Kasumi-1 (cell line): Measurements from ENCODE around the gene UGT3A2.
"Not testable (repeated sequence)": the region's sequence is repeated elsewhere in the genome, so short reads cannot be mapped to it uniquely, and the experiment has no call there.

Experiments
- DNase-seq, 2 experiments: peaks; one replicate each; lab custom pipeline; 2025; lab: John Stamatoyannopoulos, UW

UGT3A2 gene

DNA sequence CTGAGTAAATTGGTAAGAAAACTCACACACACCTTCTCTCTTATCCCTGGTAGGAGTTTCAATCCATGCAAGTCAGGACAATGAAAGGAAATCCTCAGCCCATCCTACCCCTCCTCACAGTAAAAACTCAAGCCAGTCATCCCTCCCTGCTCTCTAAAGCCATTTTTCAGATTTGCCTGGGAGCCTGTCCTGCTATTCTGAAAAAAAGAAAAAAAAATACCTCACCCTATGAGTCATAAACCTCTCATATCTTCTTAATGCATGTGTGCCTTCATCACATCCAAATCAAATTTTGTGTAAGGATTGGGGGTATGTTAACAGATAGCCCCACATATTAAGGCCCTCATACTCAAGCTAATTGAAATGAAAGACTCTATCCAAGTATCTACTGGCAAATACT, 14.1 kb downstream of the UGT3A2 start:
- DNase-seq: no peak

GRCh38 chr5:36049949-36050348, 16.7 kb downstream of the UGT3A2 start:
- no peak for DNase-seq

DNA sequence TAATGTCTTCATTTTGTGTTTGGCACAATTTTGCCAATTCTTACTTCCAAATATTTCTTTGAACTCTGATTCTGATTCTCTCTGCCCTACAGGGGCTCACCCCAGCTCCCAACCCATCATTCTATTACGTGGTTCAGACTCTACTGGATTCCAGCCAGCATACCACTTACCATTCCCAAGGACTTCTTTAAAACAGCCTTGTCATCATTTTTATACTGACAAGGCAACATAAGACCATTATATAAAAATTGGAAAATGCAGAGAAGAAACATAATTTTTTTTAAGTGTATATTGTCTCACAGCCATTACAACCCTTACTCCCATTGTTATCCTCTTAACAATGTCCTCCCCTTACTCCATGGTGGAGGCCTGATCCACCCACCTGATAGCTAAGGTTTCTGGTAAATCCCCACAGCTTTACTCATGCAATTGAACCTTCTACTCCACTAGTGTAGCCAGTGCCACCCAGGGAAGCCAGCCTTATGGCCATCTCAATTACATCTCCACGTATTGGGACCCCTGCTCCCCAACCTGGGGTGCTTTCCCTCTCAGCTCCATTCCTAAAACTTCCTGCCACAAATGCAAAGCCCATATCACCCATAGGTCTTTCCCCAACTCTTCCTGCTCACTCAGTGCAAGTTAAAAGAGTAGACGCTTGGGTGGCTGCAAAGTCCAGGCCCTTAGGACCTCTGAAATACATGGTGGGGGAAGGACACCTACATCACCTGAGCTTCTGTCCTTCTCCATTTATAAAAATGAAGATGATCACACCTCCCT, 19.1 kb downstream of the UGT3A2 start:
- DNase-seq: no peak

GRCh38 chr5:36045895-36046294, 20.8 kb downstream of the UGT3A2 start:
- DNase-seq: no peak

GRCh38 chr5:36041537-36041845, 25.2 kb downstream of the UGT3A2 start:
- no peak for DNase-seq

DNA sequence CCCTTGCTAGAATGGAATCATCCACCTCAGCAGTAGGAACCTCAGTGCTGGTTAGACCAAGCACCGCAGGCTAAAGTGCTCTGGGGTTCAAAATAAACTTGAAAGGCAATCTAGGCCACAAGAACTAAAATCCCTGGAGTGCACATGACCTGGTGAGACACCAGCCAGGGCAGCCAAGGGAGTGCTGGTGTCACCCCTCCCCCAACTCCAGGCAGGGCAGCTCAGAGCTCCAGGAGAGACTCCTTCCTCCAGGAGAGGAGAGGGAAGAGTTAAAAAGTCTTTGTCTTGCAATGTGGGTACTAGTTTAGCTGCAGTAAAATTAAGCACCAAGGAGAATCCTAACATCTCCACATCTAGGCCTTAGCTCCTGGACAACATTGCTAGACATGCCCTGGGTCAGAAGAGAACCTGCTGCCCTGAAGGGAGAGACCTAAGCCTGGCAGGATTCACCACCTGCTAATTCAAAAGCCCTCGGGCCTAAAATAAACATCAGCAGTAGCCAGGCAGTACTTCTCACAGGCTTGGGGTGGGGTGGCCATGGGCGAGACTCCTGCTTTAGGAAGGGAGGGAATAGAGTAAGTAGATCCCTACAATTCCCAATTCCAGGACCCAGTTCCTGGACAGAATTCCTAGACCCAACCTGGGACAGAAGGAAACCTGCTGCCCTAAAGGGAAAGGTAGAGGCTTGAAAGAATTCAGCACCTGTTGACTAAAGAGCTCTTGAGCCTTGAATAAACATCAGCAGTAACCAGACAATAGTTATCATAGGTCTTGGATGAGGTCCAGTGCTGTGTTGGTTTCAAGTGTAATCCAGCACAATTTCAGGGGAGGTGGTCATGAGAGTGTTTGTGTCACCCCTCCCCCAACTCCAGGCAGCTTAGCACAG, 25.8 kb downstream of the UGT3A2 start:
- no peak for DNase-seq

- DNase-seq: no peak
Measured at GRCh38 chr5:36035696-36036095, 31.0 kb downstream of the UGT3A2 start.

- not testable (repeated sequence) for DNase-seq
Measured at GRCh38 chr5:36034536-36035134, 32.0 kb downstream of the UGT3A2 start.

DNA sequence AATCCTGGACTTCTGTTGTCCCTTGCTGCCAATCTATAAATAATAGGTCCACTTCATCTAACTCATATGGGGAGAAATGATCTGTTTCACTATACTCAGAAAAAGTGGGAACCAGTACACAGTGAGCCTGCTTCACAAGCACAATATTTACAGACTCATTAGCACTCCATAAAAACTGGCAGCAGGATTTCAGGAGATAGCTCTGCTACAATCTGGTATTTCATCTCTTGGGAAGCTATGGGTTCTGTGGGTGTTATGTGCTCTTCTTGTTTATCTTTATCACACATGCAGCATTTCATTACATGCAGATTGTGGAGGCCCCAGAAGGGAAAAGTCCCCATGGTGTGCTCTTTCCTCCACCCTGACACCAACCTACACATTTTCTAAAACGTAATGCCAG, 33.2 kb downstream of the UGT3A2 start:
- DNase-seq: no peak

DNA sequence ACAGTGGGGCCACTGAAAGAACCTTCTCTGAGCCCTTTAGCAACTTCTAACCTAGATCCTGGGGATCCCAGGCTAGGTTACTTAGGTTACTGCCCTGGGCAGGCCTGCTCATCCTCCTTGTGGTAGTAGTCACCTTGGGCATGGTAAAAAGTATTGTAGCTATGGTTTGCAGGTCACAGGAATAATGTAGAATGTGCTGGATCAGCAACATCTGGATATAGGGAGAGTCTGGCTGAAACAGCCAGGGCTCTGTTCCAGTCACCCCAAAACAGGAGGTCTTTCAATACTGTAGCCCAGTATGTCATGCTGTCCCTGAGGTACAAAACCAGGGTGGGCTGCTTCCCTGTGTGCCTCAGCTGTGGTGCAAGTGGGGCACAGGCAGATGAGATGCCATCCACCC, 33.6 kb downstream of the UGT3A2 start:
- no peak for DNase-seq

GRCh38 chr5:36031223-36031622, 35.5 kb downstream of the UGT3A2 start:
- no peak for DNase-seq

DNA sequence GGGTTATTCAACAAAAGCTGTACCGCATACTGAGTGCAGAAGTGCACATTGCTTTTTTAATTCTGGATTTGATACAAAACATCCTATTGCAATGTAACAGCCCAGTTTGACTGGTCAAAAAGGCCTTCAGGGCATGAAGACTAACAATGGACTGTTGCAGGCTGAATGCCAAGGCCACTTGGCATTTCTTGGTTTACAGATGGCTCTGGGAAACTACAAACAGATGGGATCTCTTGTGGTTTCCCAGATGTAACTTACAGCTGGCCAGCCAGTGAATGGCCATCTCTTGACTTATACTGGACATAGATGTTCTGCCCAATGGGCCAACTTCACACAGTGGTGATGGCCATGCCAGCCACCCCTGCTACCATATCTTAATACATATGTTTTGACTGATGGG, 36.8 kb downstream of the UGT3A2 start:
- DNase-seq: no peak

- no peak for DNase-seq
Measured at GRCh38 chr5:36028816-36029465, 37.7 kb downstream of the UGT3A2 start.

- no peak for DNase-seq
Measured at GRCh38 chr5:36027711-36028110, 39.0 kb downstream of the UGT3A2 start.

DNA sequence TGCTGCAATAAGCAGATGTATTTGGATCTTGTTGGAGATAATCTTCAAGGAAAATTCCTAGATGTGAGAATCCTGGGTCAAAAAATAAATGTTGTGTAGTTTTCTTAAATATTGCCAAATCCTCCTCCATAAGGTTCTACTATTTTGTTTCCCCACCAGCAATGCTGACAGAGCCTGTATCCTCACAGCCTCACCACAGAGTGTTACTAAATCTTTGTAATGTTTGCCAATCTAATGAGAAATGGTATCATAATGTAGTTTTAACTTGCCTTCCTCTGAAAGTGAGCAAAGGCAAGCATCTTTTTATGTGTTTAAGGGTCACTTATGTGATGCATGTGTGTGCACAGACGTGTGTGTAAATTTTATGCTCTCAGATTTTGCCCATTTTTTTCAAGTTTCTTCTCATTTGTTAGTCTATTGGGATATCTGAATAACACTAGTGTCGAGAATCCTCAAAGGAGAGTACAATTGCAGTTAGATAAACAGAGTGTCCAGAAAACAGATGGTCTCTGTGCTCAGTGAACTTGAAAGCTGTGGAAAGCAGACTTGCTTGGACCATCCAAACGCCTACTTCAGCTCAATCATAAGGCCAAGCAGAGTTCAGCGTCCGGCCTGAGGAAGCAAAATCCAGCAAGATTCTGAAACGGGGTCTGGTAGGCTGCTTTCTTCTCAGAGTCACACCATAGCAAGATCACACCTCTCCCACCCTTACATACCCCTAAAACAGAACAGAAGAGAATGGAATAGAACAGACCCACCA, 39.8 kb downstream of the UGT3A2 start:
- DNase-seq: no peak

GRCh38 chr5:36022246-36022645, 44.4 kb downstream of the UGT3A2 start:
- not testable (repeated sequence) for DNase-seq

- not testable (repeated sequence) for DNase-seq
Measured at GRCh38 chr5:36019584-36019983, 47.1 kb downstream of the UGT3A2 start.

- DNase-seq: no peak
Measured at GRCh38 chr5:36017622-36018021, 49.1 kb downstream of the UGT3A2 start.

- no peak for DNase-seq
Measured at GRCh38 chr5:36017004-36017403, 49.7 kb downstream of the UGT3A2 start.

DNA sequence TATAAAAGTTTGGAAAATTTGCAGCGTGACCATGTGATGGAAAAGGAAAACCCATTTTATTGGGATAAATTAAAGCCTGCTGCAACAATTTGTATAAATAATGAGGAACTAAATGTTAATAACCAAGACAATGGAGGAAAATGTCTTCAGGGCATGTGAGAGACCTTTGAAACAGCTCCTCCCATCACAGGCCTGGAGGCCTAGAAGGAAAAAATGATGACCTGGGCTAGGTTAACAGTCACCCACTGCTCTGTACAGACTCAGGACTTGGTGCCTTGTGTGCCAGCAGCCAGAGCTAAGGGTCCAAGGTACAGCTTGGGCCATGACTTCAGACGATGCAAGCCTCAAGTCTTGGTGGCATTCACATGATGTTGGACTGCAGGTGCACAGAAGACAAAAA, 53.5 kb downstream of the UGT3A2 start:
- DNase-seq: no peak

GRCh38 chr5:36009698-36010097, 57.0 kb downstream of the UGT3A2 start:
- DNase-seq: no peak

GRCh38 chr5:36007366-36007765, 59.3 kb downstream of the UGT3A2 start:
- no peak for DNase-seq
